HuH-7.5 (cell line): ENCODE results near the gene METTL15.
A peak's percentile ranks its signal among the peaks of the same experiment; 100 is the strongest.
"Not testable (repeated sequence)": the region's sequence is repeated elsewhere in the genome, so short reads cannot be mapped to it uniquely, and the experiment has no call there.

Experiments used
- DNase-seq: peaks from one replicate; pipeline ENCODE4 v3.0.0; 2011; ENCODE audit warnings: low spot score

Gene METTL15

GRCh38 chr11:28110108-28110820 lies 2.1 kb downstream of the METTL15 start:
- DNase-seq: peak; percentile 29

- no peak for DNase-seq
Measured at GRCh38 chr11:28110821-28111200, 2.6 kb downstream of the METTL15 start.

- no peak for DNase-seq
Measured at GRCh38 chr11:28114116-28114515, 5.9 kb downstream of the METTL15 start.

- DNase-seq: no peak
Measured at GRCh38 chr11:28114731-28115130, 6.5 kb downstream of the METTL15 start.

- DNase-seq: no peak
Measured at GRCh38 chr11:28117712-28118111, 9.5 kb downstream of the METTL15 start.

- no peak for DNase-seq
Measured at GRCh38 chr11:28123151-28123581, 15.0 kb downstream of the METTL15 start.

- DNase-seq: no peak
Measured at GRCh38 chr11:28132548-28132947, 24.4 kb downstream of the METTL15 start.

GRCh38 chr11:28133146-28133545 lies 25.0 kb downstream of the METTL15 start:
- DNase-seq: no peak

GRCh38 chr11:28136157-28136556 lies 28.0 kb downstream of the METTL15 start:
- not testable (repeated sequence) for DNase-seq

GRCh38 chr11:28137366-28137765 lies 29.2 kb downstream of the METTL15 start:
- no peak for DNase-seq

GRCh38 chr11:28137832-28138231 lies 29.6 kb downstream of the METTL15 start:
- no peak for DNase-seq

GRCh38 chr11:28139841-28140415 lies 31.7 kb downstream of the METTL15 start:
- DNase-seq: no peak

GRCh38 chr11:28140689-28141455 lies 32.7 kb downstream of the METTL15 start:
- DNase-seq: no peak

GRCh38 chr11:28142724-28143123 lies 34.5 kb downstream of the METTL15 start:
- no peak for DNase-seq

GRCh38 chr11:28144808-28145207 lies 36.6 kb downstream of the METTL15 start:
- no peak for DNase-seq

GRCh38 chr11:28146123-28146751 lies 38.0 kb downstream of the METTL15 start:
- no peak for DNase-seq

GRCh38 chr11:28152743-28153142 lies 44.6 kb downstream of the METTL15 start:
- DNase-seq: no peak

- no peak for DNase-seq
Measured at GRCh38 chr11:28153586-28153985, 45.4 kb downstream of the METTL15 start.

GRCh38 chr11:28168718-28169117 lies 60.5 kb downstream of the METTL15 start:
- DNase-seq: peak; percentile 16

- DNase-seq: no peak
Measured at GRCh38 chr11:28169816-28170215, 61.6 kb downstream of the METTL15 start.

GRCh38 chr11:28170759-28171158 lies 62.6 kb downstream of the METTL15 start:
- DNase-seq: no peak

- no peak for DNase-seq
Measured at GRCh38 chr11:28176351-28176750, 68.2 kb downstream of the METTL15 start.

GRCh38 chr11:28195449-28195848 lies 87.3 kb downstream of the METTL15 start:
- DNase-seq: no peak
